Germinal center (tissue), 1 donor: ENCODE results near the gene PPP4R3A.
"Not testable (repeated sequence)": the region's sequence is repeated elsewhere in the genome, so short reads cannot be mapped to it uniquely, and the experiment has no call there.

Experiments
- DNase-seq: peaks from one replicate; pipeline ENCODE4 v3.0.0; 2012; ENCODE audit warnings: mixed read lengths, low spot score

Gene PPP4R3A

GRCh38 chr14:91409240-91409639 is 100.9 kb downstream of the PPP4R3A start:
- DNase-seq = not testable (repeated sequence)
